Prostate gland (tissue), 2 donors: ENCODE results near the gene DSCAM.

ENCODE experiments used
- POLR2A ChIP-seq: fragments of 450-650 bp; IDR thresholded peaks from one replicate; pipeline ENCODE4 v1.6.1; 2016; ENCODE audit warnings: antibody characterized with exemption, mild to moderate bottlenecking
- TF ChIP-seq, protein P1 (sequence below), 4 experiments: fragments of 200-600 bp in 2 of 4; fragments of 450-650 bp in 2 of 4; sonication (generic) in 2 of 4; IDR thresholded peaks; 1 replicate in 3 of 4; 2 replicates in 1 of 4; pipeline ENCODE4 v1.5.1; 2016 to 2019; ENCODE audit warnings: antibody characterized with exemption in 4 of 4, mild to moderate bottlenecking in 2 of 4, moderate library complexity in 2 of 4

DNA sequence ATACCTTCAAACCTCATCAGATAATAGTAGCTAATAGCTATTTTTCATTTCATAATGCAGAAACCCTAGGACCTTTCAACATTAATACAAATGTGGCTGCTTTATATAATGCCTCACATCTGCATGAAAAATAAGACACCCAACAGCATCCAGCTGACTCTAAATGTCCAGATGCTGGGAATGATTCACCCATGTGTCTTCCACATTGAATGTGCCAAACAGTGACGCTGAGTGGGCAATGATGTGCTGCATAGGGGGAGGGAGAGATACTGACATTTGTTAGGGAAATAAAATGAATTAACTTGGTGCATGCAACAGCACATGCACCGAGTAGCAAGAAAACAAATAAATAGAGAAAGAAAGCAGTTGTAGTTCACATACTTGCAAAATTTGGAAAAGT lies 199.3 kb downstream of the DSCAM start:
- TF ChIP-seq, protein P1, sequence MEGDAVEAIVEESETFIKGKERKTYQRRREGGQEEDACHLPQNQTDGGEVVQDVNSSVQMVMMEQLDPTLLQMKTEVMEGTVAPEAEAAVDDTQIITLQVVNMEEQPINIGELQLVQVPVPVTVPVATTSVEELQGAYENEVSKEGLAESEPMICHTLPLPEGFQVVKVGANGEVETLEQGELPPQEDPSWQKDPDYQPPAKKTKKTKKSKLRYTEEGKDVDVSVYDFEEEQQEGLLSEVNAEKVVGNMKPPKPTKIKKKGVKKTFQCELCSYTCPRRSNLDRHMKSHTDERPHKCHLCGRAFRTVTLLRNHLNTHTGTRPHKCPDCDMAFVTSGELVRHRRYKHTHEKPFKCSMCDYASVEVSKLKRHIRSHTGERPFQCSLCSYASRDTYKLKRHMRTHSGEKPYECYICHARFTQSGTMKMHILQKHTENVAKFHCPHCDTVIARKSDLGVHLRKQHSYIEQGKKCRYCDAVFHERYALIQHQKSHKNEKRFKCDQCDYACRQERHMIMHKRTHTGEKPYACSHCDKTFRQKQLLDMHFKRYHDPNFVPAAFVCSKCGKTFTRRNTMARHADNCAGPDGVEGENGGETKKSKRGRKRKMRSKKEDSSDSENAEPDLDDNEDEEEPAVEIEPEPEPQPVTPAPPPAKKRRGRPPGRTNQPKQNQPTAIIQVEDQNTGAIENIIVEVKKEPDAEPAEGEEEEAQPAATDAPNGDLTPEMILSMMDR (IDR thresholded peaks at IDR 0.05) = no peak
- no peak for TF ChIP-seq POLR2A
